CD14-positive monocyte (primary cell): ENCODE results near the gene GBX1. TPM values are rescaled to one million over a fixed set of nuclear protein-coding genes. Genes with fewer than 3 reads are reported as not detected.

Source experiments
- DNase-seq, 3 donors: peaks; one replicate each; pipeline ENCODE4 v3.0.0-alpha.2; 2011 to 2022
- H2AFZ ChIP-seq: 2 replicates; pipeline ENCODE4 v1.6.0; 2012; ENCODE audit warnings: mild to moderate bottlenecking, low read depth, low read length, inconsistent platforms; ENCODE audit not compliant: insufficient read depth, poor library complexity, severe bottlenecking
- H3K27ac ChIP-seq, 2 donors: 1 replicate in 1 of 2; 2 replicates in 1 of 2; pipeline ENCODE4 v1.5.1; 2012 to 2013; ENCODE audit warnings: low read length in 2 of 2, control low read depth in 1 of 2, inconsistent platforms in 1 of 2, low read depth in 1 of 2, mild to moderate bottlenecking in 1 of 2
- H3K27me3 ChIP-seq, 2 donors: one replicate each; pipeline versions ENCODE4 v1.6.0 to v1.6.1; 2011 to 2013; ENCODE audit warnings: low read length in 2 of 2; ENCODE audit not compliant: control insufficient read depth in 2 of 2, insufficient read depth in 2 of 2
- H3K36me3 ChIP-seq, 2 donors: replicated peaks in 1 of 2; 1 replicate in 1 of 2; 2 replicates in 1 of 2; pipeline versions ENCODE4 v1.5.1 to v1.6.1; 2012 to 2013; ENCODE audit warnings: low read length in 2 of 2, control low read depth in 1 of 2, inconsistent platforms in 1 of 2, mild to moderate bottlenecking in 1 of 2; ENCODE audit not compliant: insufficient read depth in 2 of 2, control insufficient read depth in 1 of 2
- H3K4me1 ChIP-seq, 2 donors: 1 replicate in 1 of 2; 2 replicates in 1 of 2; pipeline versions ENCODE4 v1.5.1 to v1.6.1; 2012 to 2013; ENCODE audit warnings: low read length in 2 of 2, control low read depth in 1 of 2, inconsistent platforms in 1 of 2, mild to moderate bottlenecking in 1 of 2, moderate library complexity in 1 of 2; ENCODE audit not compliant: insufficient read depth in 2 of 2, control insufficient read depth in 1 of 2
- H3K4me2 ChIP-seq: replicated peaks from 2 replicates; pipeline ENCODE3; 2012; ENCODE audit warnings: low read length, moderate library complexity, mild to moderate bottlenecking; ENCODE audit not compliant: poor library complexity, severe bottlenecking; ENCODE audit errors: extremely low read depth
- H3K4me3 ChIP-seq, 3 experiments: fragments of 200-600 bp in 1 of 3; sonication (generic) in 1 of 3; replicated peaks in 1 of 3; 1 replicate in 2 of 3; 2 replicates in 1 of 3; pipeline ENCODE4 v1.5.1; 2011 to 2013; ENCODE audit warnings: low read length in 3 of 3, mild to moderate bottlenecking in 3 of 3, control low read depth in 2 of 3, low read depth in 2 of 3, inconsistent platforms in 1 of 3, moderate library complexity in 1 of 3
- H3K79me2 ChIP-seq: 2 replicates; pipeline ENCODE4 v1.6.0; 2012; ENCODE audit warnings: mild to moderate bottlenecking, control low read depth, inconsistent platforms, low read length, moderate library complexity; ENCODE audit not compliant: insufficient read depth
- H3K9ac ChIP-seq: 2 replicates; pipeline ENCODE4 v1.6.0; 2017; ENCODE audit warnings: low read length, mild to moderate bottlenecking; ENCODE audit not compliant: insufficient read depth, poor library complexity, severe bottlenecking
- H3K9me3 ChIP-seq, 2 donors: replicated peaks in 1 of 2; 1 replicate in 1 of 2; 2 replicates in 1 of 2; pipeline versions ENCODE4 v1.5.1 to v1.6.1; 2012 to 2013; ENCODE audit warnings: low read length in 2 of 2, control low read depth in 1 of 2; ENCODE audit not compliant: control insufficient read depth in 1 of 2, insufficient read depth in 1 of 2
- H4K20me1 ChIP-seq: 2 replicates; pipeline ENCODE4 v1.6.0; 2012; ENCODE audit warnings: mild to moderate bottlenecking, low read length, control low read depth, moderate library complexity; ENCODE audit not compliant: insufficient read depth
- H3K27ac Mint-ChIP-seq, 7 donors: one replicate each; pipeline ENCODE4 v1.8.0; 2020; ENCODE audit warnings: mild to moderate bottlenecking in 7 of 7, mixed read lengths in 7 of 7, moderate library complexity in 6 of 7, inconsistent platforms in 2 of 7
- H3K27me3 Mint-ChIP-seq, 3 donors: one replicate each; pipeline ENCODE4 v1.8.0; 2021 to 2022; ENCODE audit warnings: low read depth in 3 of 3, mild to moderate bottlenecking in 3 of 3, mixed read lengths in 3 of 3, moderate library complexity in 3 of 3, inconsistent platforms in 1 of 3
- H3K36me3 Mint-ChIP-seq, 2 donors: one replicate each; pipeline ENCODE4 v1.8.0; 2020; ENCODE audit warnings: mixed read lengths in 2 of 2, inconsistent platforms in 1 of 2, mild to moderate bottlenecking in 1 of 2
- H3K4me1 Mint-ChIP-seq: one replicate; pipeline ENCODE4 v1.8.0; 2020; ENCODE audit warnings: mild to moderate bottlenecking, mixed read lengths
- H3K4me3 Mint-ChIP-seq, 2 donors: one replicate each; pipeline ENCODE4 v1.8.0; 2020; ENCODE audit warnings: mild to moderate bottlenecking in 2 of 2, mixed read lengths in 2 of 2, moderate library complexity in 1 of 2
- H3K9me3 Mint-ChIP-seq, 7 donors: one replicate each; pipeline ENCODE4 v1.8.0; 2020 to 2022; ENCODE audit warnings: mixed read lengths in 7 of 7, mild to moderate bottlenecking in 6 of 7, moderate library complexity in 6 of 7, inconsistent platforms in 2 of 7
- WGBS: methylation state at CpG from one replicate; pipeline ENCODE4 v1.1.5; 2013; ENCODE audit warnings: missing lambda C conversion rate; ENCODE audit not compliant: insufficient coverage; 5-methylcytosine and 5-hydroxymethylcytosine counted together
- intact Hi-C, 2 donors: fragments of 100-400 bp; cut with micrococcal nuclease; formaldehyde crosslinking; loops; one replicate each; pipeline versions ENCODE4 v1.15.0 to v1.15.1; 2023
- polyA plus RNA-seq, 3 donors: library from polyadenylated mRNA; depleted of rRNA in 1 of 3; unstranded in 2 of 3; stranded (reverse) in 1 of 3; fragments of 300-500 nt in 2 of 3; fragments of >200 nt in 1 of 3; fragmentation: Illumina TruSeq in 2 of 3; gene quantifications; 1 replicate in 2 of 3; 2 replicates in 1 of 3; pipeline ENCODE4 v1.2.3, GENCODE V29; 2012 to 2021
- TF ChIP-seq, protein P1 (sequence below): fragments of 200-600 bp; IDR thresholded peaks from one replicate; pipeline ENCODE4 v1.8.0; 2022; ENCODE audit warnings: antibody characterized with exemption, mild to moderate bottlenecking

Gene GBX1
- polyA plus RNA-seq, 3 donors, result not detected

DNA sequence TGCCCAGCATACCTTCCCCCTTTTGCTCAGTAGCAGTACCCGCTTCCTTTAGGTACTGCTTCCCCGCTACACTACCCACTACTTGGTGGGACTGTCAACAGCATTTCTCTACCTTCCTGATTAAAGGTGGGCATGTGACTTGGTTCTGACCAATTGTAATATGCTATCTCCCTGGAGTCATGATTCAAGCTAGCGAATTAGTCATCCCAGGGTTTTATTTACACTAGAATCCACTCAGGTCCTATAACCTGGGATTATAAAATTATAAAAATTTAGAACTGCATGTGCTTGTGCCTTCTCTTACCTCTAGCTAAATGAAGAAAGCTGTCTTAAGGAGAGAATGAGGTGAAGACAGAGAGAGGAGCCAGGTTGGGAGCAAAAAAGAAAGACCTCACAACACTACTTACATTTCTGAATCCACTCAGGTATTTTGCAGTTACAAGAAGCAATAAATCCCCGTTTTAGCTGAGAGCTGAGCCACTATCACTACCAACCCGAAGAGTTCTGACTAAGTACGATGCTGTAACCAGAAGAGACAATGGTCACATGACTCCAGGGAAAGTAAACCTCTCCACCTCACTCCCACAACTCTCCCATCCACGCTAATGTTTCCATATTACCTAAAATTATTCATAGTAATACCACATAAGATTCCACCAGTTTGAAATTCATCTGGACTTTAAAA lies 9.7 kb downstream of the GBX1 start:
- TF ChIP-seq, protein P1, sequence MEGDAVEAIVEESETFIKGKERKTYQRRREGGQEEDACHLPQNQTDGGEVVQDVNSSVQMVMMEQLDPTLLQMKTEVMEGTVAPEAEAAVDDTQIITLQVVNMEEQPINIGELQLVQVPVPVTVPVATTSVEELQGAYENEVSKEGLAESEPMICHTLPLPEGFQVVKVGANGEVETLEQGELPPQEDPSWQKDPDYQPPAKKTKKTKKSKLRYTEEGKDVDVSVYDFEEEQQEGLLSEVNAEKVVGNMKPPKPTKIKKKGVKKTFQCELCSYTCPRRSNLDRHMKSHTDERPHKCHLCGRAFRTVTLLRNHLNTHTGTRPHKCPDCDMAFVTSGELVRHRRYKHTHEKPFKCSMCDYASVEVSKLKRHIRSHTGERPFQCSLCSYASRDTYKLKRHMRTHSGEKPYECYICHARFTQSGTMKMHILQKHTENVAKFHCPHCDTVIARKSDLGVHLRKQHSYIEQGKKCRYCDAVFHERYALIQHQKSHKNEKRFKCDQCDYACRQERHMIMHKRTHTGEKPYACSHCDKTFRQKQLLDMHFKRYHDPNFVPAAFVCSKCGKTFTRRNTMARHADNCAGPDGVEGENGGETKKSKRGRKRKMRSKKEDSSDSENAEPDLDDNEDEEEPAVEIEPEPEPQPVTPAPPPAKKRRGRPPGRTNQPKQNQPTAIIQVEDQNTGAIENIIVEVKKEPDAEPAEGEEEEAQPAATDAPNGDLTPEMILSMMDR, result no peak
- no peak for DNase-seq
- Histone ChIP-seq H3K4me1 (no peaks in the 10 kb centered on the region), H3K79me2 (no peaks in the 10 kb centered on the region), H3K4me2 (no peak overlapping the region), H3K27me3 (peaks cover 10 to 21% of the 10 kb centered on the region in 2 donors), H3K9ac (no peak overlapping the region), H3K4me3 (no peak overlapping the region), H2AFZ (no peak overlapping the region), H3K27ac (no peak overlapping the region), H4K20me1 (no peaks in the 10 kb centered on the region), H3K36me3 (no peaks in the 10 kb centered on the region), H3K9me3 (no peaks in the 10 kb centered on the region)
- H3K27me3 Mint-ChIP-seq, result peaks cover 7 to 29% (median 23%) of the 10 kb centered on the region in 3 donors
- WGBS, result 95% methylated on average over 3 of the region's 7 CpGs
- intact Hi-C loops, result no loop called here
- no peak overlapping the region for H3K4me3 Mint-ChIP-seq
- H3K9me3 Mint-ChIP-seq, result no peaks in the 10 kb centered on the region
- H3K27ac Mint-ChIP-seq, result no peak overlapping the region
- no peaks in the 10 kb centered on the region for H3K4me1 Mint-ChIP-seq
- no peaks in the 10 kb centered on the region for H3K36me3 Mint-ChIP-seq

DNA sequence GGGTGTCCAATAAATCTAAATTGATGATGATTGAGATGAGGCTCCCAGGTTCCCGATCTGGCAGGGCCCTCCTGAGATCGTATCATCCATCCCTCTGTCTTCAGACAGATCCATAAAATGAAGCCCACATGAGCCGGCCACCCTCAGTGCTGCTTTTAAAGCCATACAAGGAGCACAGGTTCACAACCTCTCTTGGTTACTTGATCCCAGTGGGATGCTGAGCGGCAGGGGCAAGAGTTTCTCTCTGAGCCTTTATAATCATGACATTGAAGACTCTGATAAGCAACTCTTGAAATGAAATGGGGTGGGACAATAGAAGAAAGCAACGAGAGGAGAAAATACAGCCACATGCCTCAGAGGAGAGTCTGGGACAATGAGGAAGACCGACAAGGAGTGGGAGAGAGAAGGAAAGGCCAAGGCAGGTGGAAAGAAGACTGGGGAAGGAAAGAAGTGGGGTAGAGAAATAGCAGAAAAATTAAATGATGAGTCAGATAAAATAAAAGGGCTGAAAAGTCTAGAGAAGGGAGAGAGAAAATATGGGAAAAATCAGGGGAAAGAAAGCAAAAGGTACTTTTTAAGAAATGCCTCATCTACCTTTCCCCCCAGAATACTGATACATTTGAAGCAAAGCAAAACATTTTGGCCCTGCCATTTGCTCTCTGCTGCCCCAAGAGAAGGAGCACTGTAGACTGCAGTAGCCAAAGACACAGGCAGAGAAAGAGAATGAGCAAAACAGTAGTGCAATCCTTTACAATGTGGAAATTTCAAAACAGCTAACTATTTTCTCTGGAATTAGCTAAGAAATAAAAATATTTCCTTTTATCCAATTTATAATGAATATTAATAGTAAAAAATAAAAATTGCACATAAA lies 14.6 kb downstream of the GBX1 start:
- WGBS, result 88% methylated on average over 4 of the region's 6 CpGs
- no peak overlapping the region for H3K4me3 ChIP-seq
- peaks cover 13 to 36% of the 10 kb centered on the region in 2 donors for H3K27me3 ChIP-seq
- no peaks in the 10 kb centered on the region for H4K20me1 ChIP-seq
- no peak for DNase-seq
- H3K4me1 ChIP-seq, result no peaks in the 10 kb centered on the region
- H3K9ac ChIP-seq, result no peak overlapping the region
- Mint-ChIP-seq H3K27ac (no peak overlapping the region), H3K9me3 (no peaks in the 10 kb centered on the region), H3K4me3 (no peak overlapping the region), H3K36me3 (no peaks in the 10 kb centered on the region), H3K27me3 (peaks cover 26 to 37% (median 26%) of the 10 kb centered on the region in 3 donors), H3K4me1 (no peaks in the 10 kb centered on the region)
- no peaks in the 10 kb centered on the region for H3K9me3 ChIP-seq
- intact Hi-C loops, result no loop called here
- no peaks in the 10 kb centered on the region for H3K36me3 ChIP-seq
- H3K4me2 ChIP-seq, result no peak overlapping the region
- H2AFZ ChIP-seq, result no peak overlapping the region
- TF ChIP-seq, protein P1, result no peak
- no peaks in the 10 kb centered on the region for H3K79me2 ChIP-seq
- no peak overlapping the region for H3K27ac ChIP-seq
